PC-9 (cell line): ENCODE measurements around the gene KRT33B. TPM values are rescaled to one million over a fixed set of nuclear protein-coding genes. Genes with fewer than 3 reads are reported as not detected.

Experiments used
- Bru-seq: library from RNA; stranded (reverse); fragments of 400-500 nt; gene quantifications from one replicate; lab custom pipeline; 2021; lab: Mats Ljungman, UMichigan
- BruChase-seq, 2 experiments: library from RNA; stranded (reverse); fragments of 400-500 nt; gene quantifications; one replicate each; lab custom pipeline; 2021; lab: Mats Ljungman, UMichigan
- BruUV-seq: library from RNA; stranded (reverse); fragments of 400-500 nt; replicated peaks from 2 replicates; lab custom pipeline; 2021; lab: Mats Ljungman, UMichigan
- CTCF ChIA-PET: fragments of 300-600 bp; sonication (Branson Sonifier 250); formaldehyde crosslinking; loops from one replicate; lab custom pipeline; 2022; ENCODE audit warnings: antibody characterized with exemption; lab: Charles Lee
- POLR2A ChIA-PET: fragments of 300-600 bp; sonication (Branson Sonifier 250); formaldehyde crosslinking; loops from one replicate; lab custom pipeline; 2022; ENCODE audit warnings: antibody characterized with exemption; ENCODE audit not compliant: unreplicated experiment; lab: Charles Lee
- DNase-seq, 2 experiments: peaks; one replicate each; pipeline versions ENCODE4 v3.0.0 to v3.0.0-alpha.2; 2015 to 2022; ENCODE audit warnings: mixed read lengths in 1 of 2
- H2AFZ ChIP-seq: fragments of 200-600 bp; sonication (generic); 2 replicates; pipeline ENCODE4 v1.8.1; 2017; ENCODE audit warnings: antibody characterized with exemption
- H3F3A ChIP-seq: fragments of 200-600 bp; sonication (generic); 2 replicates; pipeline ENCODE4 v1.8.1; 2017; ENCODE audit warnings: antibody characterized with exemption, mild to moderate bottlenecking, low read depth; ENCODE audit not compliant: insufficient read depth
- H3K27ac ChIP-seq: fragments of 200-600 bp; sonication (generic); 2 replicates; pipeline ENCODE4 v1.6.1; 2016; ENCODE audit warnings: mixed run types
- H3K27me3 ChIP-seq: fragments of 200-600 bp; sonication (generic); 2 replicates; pipeline ENCODE4 v1.6.1; 2016; ENCODE audit warnings: low read depth, mixed run types; ENCODE audit not compliant: insufficient read depth
- H3K36me3 ChIP-seq: fragments of 200-600 bp; sonication (generic); 2 replicates; pipeline ENCODE4 v1.6.1; 2016; ENCODE audit warnings: low read depth, mixed run types
- H3K4me1 ChIP-seq: fragments of 200-600 bp; sonication (generic); replicated peaks from 2 replicates; pipeline ENCODE4 v1.6.1; 2016; ENCODE audit warnings: mixed run types; ENCODE audit not compliant: insufficient read depth
- H3K4me2 ChIP-seq: fragments of 200-600 bp; sonication (generic); 2 replicates; pipeline ENCODE4 v1.6.1; 2017; ENCODE audit warnings: mixed run types
- H3K4me3 ChIP-seq: fragments of 200-600 bp; sonication (generic); 2 replicates; pipeline ENCODE4 v1.6.1; 2016; ENCODE audit warnings: mixed run types
- H3K79me2 ChIP-seq: fragments of 200-600 bp; sonication (generic); 2 replicates; pipeline ENCODE4 v1.6.1; 2017; ENCODE audit warnings: low read depth, mixed run types
- H3K9me2 ChIP-seq: fragments of 200-600 bp; sonication (generic); 2 replicates; pipeline ENCODE4 v1.8.1; 2017; ENCODE audit warnings: mild to moderate bottlenecking; ENCODE audit not compliant: insufficient read depth
- H3K9me3 ChIP-seq: fragments of 200-600 bp; sonication (generic); 2 replicates; pipeline ENCODE4 v1.8.1; 2016; ENCODE audit warnings: low read depth; ENCODE audit not compliant: insufficient read depth
- H4K20me1 ChIP-seq: fragments of 200-600 bp; sonication (generic); 2 replicates; pipeline ENCODE4 v1.8.1; 2017; ENCODE audit not compliant: insufficient read depth
- EZH2 ChIP-seq: fragments of 200-600 bp; sonication (generic); IDR thresholded peaks from 2 replicates; pipeline ENCODE4 v1.8.0; 2017; ENCODE audit warnings: antibody characterized with exemption, low read depth
- intact Hi-C: fragments of 100-400 bp; cut with micrococcal nuclease; formaldehyde crosslinking; loops from one replicate; pipeline ENCODE4 v1.10.0; 2022; ENCODE audit not compliant: unreplicated experiment
- long read RNA-seq: library from polyadenylated mRNA; stranded (forward); transcript quantifications from one replicate; pipeline ENCODE4 v2.0.0, GENCODE V29; 2022
- total RNA-seq: library from RNA; stranded (reverse); gene quantifications from 2 replicates; pipeline ENCODE4 v1.2.3, GENCODE V29; 2021
- TF ChIP-seq, protein P1 (sequence below): fragments of 200-600 bp; sonication (generic); conservative IDR thresholded peaks from 2 replicates; pipeline ENCODE4 v1.6.1; 2017; ENCODE audit warnings: mixed run types, antibody characterized with exemption, mild to moderate bottlenecking, moderate library complexity

The KRT33B gene
- total RNA-seq (not detected in 2 replicates), Bru-seq, nascent RNA (percentile 22 among the genes with signal in this experiment), BruChase-seq, experiment 1, labeled RNA remaining after a 2-hour chase (percentile 8 among the genes with signal in this experiment), BruChase-seq, experiment 2, labeled RNA remaining after a 6-hour chase (percentile 41 among the genes with signal in this experiment)
- long read RNA-seq, result 0 reads

DNA sequence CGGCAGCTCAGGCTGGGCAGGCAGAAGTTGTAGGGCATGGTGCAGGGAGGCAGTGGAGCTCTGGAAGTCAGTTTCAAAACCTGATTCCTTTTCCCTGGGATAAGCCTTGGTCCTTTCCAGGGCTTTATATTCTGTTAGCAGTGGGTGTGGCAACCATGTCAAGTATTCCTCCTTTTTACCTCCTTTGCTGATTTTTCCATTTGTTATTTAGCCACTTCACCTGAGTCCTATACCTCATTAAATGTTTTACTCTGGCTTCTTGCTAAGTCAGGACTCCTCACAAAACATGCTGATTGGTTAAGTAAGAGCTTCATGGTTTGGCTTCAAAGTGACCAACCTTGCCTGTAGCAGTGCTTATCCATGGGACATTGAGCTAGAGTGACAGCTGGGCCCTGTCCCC, at the start of gene KRT33B:
Gene KRT33B, minus strand, starts transcription at position 101 of the 400 bp plus-strand sequence. Its CDS starts 63 bp downstream, at position 38.
- no peaks in the 10 kb centered on the region for H3K27me3 ChIP-seq
- H3K4me2 ChIP-seq, result no peak within 1 kb of the TSS
- no peak for DNase-seq
- no peaks in the 10 kb centered on the region for H3K9me2 ChIP-seq
- no peaks in the 10 kb centered on the region for H3K36me3 ChIP-seq
- TF ChIP-seq, protein P1, sequence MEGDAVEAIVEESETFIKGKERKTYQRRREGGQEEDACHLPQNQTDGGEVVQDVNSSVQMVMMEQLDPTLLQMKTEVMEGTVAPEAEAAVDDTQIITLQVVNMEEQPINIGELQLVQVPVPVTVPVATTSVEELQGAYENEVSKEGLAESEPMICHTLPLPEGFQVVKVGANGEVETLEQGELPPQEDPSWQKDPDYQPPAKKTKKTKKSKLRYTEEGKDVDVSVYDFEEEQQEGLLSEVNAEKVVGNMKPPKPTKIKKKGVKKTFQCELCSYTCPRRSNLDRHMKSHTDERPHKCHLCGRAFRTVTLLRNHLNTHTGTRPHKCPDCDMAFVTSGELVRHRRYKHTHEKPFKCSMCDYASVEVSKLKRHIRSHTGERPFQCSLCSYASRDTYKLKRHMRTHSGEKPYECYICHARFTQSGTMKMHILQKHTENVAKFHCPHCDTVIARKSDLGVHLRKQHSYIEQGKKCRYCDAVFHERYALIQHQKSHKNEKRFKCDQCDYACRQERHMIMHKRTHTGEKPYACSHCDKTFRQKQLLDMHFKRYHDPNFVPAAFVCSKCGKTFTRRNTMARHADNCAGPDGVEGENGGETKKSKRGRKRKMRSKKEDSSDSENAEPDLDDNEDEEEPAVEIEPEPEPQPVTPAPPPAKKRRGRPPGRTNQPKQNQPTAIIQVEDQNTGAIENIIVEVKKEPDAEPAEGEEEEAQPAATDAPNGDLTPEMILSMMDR, result no peak
- no peak for TF ChIP-seq EZH2
- H3K4me1 ChIP-seq, result peaks cover 8% of the 10 kb centered on the region
- BruUV-seq, result no TSS peak
- H3F3A ChIP-seq, result 0 out of 2 replicates have a peak, but pooled peaks cover 6% of the 10 kb centered on the region
- no peaks in the 10 kb centered on the region for H4K20me1 ChIP-seq
- ChIA-PET CTCF (no interaction called here), POLR2A (no interaction called here)
- no peak within 1 kb of the TSS for H3K27ac ChIP-seq
- H3K9me3 ChIP-seq, result 0 out of 2 replicates have a peak, but pooled peaks cover 6% of the 10 kb centered on the region
- H3K4me3 ChIP-seq, result no peak within 1 kb of the TSS
- intact Hi-C loops, result no loop called here
- no peak within 1 kb of the TSS for H2AFZ ChIP-seq
- no peaks in the 10 kb centered on the region for H3K79me2 ChIP-seq

DNA sequence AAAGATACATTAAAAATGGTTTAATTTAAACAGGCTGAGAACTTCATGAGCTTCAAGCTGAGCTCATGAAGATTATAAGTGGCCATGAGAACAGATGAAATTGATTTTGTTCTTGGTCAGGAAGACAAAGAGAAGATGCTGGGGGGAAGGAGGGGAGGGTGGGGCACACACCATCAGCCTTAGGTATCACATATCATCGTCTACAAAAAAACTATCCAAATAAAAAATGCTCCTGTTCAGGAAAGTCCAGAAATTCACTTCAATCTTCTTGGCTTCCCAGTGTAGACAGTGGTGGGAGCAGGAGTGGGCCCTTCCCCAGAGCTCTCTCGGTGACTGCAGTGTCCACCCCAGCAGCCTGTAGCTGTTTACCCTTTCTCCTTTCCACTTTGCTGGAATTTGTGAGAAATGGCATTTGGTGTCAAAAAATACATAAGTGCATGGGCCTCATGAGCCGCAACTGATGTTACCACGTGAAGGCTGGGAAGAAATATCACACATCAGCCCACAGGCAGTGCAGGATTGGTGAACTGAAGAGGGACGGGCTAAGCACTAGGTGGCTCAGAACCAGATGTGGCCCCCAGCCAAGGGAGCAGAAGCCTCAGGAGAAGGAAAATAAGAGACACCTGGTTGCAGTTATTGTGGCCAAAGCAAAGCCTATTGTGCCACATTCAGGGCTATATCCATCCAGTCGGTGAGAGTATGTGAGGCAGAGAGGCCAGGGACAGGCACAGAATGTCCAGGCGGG, 48.7 kb upstream of the KRT33B start:
- Histone ChIP-seq H3K9me3 (no peaks in the 10 kb centered on the region), H4K20me1 (no peaks in the 10 kb centered on the region), H3K36me3 (no peaks in the 10 kb centered on the region), H2AFZ (no peak overlapping the region), H3F3A (peaks cover 35% of the 10 kb centered on the region), H3K9me2 (no peaks in the 10 kb centered on the region), H3K4me3 (no peak overlapping the region; the same call in 1 of the 2 replicates), H3K4me2 (peak overlapping the region; percentile 65), H3K4me1 (peaks cover 73% of the 10 kb centered on the region), H3K27ac (peak overlapping the region; percentile 89), H3K79me2 (no peaks in the 10 kb centered on the region), H3K27me3 (no peaks in the 10 kb centered on the region)
- ChIA-PET POLR2A (interaction anchor here (0.5 to 2.0 kb wide), 6 partner anchors 14 to 111 kb away, joined by 3 to 9 read pairs (median 4); partner anchors contain the start of gene KRT13), CTCF (interaction anchor here (0.6 to 1.8 kb wide), 7 partner anchors 8 to 130 kb away, joined by 3 to 13 read pairs (median 6); no protein-coding TSS in a partner anchor)
- BruUV-seq, result no TSS peak
- peak in 1 of 2 experiments; percentile 63 for DNase-seq
- TF ChIP-seq, protein P1, result no peak
- TF ChIP-seq EZH2, result no peak
- intact Hi-C loops, result loop anchor here (5.0 kb wide), 2 partner anchors 249 to 511 kb away; no protein-coding TSS in a partner anchor

DNA sequence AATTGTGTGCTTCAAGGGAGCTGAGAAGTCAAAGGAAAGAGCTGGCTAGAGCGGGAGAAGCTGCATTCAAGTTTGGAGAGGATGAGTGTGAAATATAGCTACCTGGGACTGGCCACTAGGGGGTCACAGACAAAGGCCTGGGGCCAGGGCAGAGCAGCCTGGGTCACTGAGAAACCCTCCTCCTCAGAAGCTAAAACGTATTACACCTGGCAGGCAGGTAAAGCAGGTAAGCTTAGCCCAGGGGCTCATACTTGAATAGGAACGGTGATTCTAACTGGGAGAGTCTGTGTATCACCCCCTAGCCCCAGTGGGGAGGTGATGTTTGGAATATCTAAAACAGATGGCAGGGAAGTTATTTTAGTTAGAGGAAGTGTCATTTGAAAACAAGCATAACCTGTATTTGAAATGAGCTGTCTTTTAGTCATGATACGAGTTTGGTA, 48.0 kb upstream of the KRT33B start:
- CTCF ChIA-PET, result interaction anchor here (0.6 to 1.8 kb wide), 9 partner anchors 9 to 245 kb away, joined by 3 to 13 read pairs (median 5); no protein-coding TSS in a partner anchor
- TF ChIP-seq, protein P1, result peak; percentile 82
- TF ChIP-seq EZH2, result no peak
- no TSS peak for BruUV-seq
- H3K27me3 ChIP-seq, result no peaks in the 10 kb centered on the region
- intact Hi-C loops, result loop anchor here (1.0 to 5.0 kb wide), 3 partner anchors 79 to 510 kb away; no protein-coding TSS in a partner anchor
- H3K79me2 ChIP-seq, result no peaks in the 10 kb centered on the region
- DNase-seq, result peak; percentile 69 to 98
- no peaks in the 10 kb centered on the region for H4K20me1 ChIP-seq
- H2AFZ ChIP-seq, result 0 out of 2 replicates have a peak overlapping the region, but pooled peaks have one; percentile 30
- H3K4me1 ChIP-seq, result peaks cover 76% of the 10 kb centered on the region
- H3K36me3 ChIP-seq, result no peaks in the 10 kb centered on the region
- H3K4me2 ChIP-seq, result peak overlapping the region; percentile 65
- H3K27ac ChIP-seq, result peak overlapping the region; percentile 89
- POLR2A ChIA-PET, result interaction anchor here (0.5 to 2.0 kb wide), 8 partner anchors 14 to 566 kb away, joined by 3 to 9 read pairs (median 4); partner anchors contain the start of gene KRT13
- no peak overlapping the region for H3K4me3 ChIP-seq
- H3K9me3 ChIP-seq, result no peaks in the 10 kb centered on the region
- H3F3A ChIP-seq, result peaks cover 35% of the 10 kb centered on the region
- H3K9me2 ChIP-seq, result no peaks in the 10 kb centered on the region
